Measurements from ENCODE around the gene PPP6R3.

- TF ChIP-seq CTCF (IDR thresholded peaks at IDR 0.05; ENCODE audit: poor library complexity, severe bottlenecking) (no peak), EP300 (conservative IDR thresholded peaks at IDR 0.05; ENCODE audit: poor library complexity, severe bottlenecking) (no peak), MXI1 (conservative IDR thresholded peaks at IDR 0.05; ENCODE audit: poor library complexity, severe bottlenecking) (no peak), POLR2AphosphoS5 (IDR thresholded peaks at IDR 0.05) (no peak), EZH2 (IDR thresholded peaks at IDR 0.05; ENCODE audit: borderline replicate concordance, insufficient read depth, low read length, poor library complexity, severe bottlenecking) (no peak), SMC3 (conservative IDR thresholded peaks at IDR 0.05; ENCODE audit: poor library complexity) (no peak), TAF1 (IDR thresholded peaks at IDR 0.05; ENCODE audit: low read depth) (no peak), RAD21 (conservative IDR thresholded peaks at IDR 0.05) (no peak)
- TF ChIP-seq, protein P1, sequence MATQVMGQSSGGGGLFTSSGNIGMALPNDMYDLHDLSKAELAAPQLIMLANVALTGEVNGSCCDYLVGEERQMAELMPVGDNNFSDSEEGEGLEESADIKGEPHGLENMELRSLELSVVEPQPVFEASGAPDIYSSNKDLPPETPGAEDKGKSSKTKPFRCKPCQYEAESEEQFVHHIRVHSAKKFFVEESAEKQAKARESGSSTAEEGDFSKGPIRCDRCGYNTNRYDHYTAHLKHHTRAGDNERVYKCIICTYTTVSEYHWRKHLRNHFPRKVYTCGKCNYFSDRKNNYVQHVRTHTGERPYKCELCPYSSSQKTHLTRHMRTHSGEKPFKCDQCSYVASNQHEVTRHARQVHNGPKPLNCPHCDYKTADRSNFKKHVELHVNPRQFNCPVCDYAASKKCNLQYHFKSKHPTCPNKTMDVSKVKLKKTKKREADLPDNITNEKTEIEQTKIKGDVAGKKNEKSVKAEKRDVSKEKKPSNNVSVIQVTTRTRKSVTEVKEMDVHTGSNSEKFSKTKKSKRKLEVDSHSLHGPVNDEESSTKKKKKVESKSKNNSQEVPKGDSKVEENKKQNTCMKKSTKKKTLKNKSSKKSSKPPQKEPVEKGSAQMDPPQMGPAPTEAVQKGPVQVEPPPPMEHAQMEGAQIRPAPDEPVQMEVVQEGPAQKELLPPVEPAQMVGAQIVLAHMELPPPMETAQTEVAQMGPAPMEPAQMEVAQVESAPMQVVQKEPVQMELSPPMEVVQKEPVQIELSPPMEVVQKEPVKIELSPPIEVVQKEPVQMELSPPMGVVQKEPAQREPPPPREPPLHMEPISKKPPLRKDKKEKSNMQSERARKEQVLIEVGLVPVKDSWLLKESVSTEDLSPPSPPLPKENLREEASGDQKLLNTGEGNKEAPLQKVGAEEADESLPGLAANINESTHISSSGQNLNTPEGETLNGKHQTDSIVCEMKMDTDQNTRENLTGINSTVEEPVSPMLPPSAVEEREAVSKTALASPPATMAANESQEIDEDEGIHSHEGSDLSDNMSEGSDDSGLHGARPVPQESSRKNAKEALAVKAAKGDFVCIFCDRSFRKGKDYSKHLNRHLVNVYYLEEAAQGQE (IDR thresholded peaks at IDR 0.05; ENCODE audit: borderline replicate concordance), result no peak
Measured at GRCh38 chr11:68471360-68472340, 11.1 kb downstream of the PPP6R3 start.

Measured in neural cell (in vitro differentiated cells).